Urinary bladder (tissue), 4 donors: ENCODE measurements around the gene SLCO1A2. TPM values are rescaled to one million over a fixed set of nuclear protein-coding genes. Genes with fewer than 3 reads are reported as not detected.
"Not testable (repeated sequence)": the region's sequence is repeated elsewhere in the genome, so short reads cannot be mapped to it uniquely, and the experiment has no call there.

Experiments used
- DNase-seq: peaks from one replicate; pipeline ENCODE4 v3.0.0-alpha.2; 2015; ENCODE audit errors: extremely low spot score
- H3K27ac ChIP-seq: one replicate; pipeline ENCODE4 v1.5.1; 2013; ENCODE audit warnings: low read depth, mild to moderate bottlenecking, moderate library complexity
- H3K36me3 ChIP-seq: one replicate; pipeline ENCODE4 v1.6.1; 2013; ENCODE audit warnings: mild to moderate bottlenecking, moderate library complexity; ENCODE audit not compliant: insufficient read depth
- H3K4me1 ChIP-seq: one replicate; pipeline ENCODE4 v1.6.1; 2013; ENCODE audit warnings: mild to moderate bottlenecking, moderate library complexity; ENCODE audit not compliant: insufficient read depth
- H3K4me3 ChIP-seq: one replicate; pipeline ENCODE4 v1.5.1; 2013; ENCODE audit warnings: low read depth, low read length
- WGBS: extraction: QIAGEN DNeasy Blood & Tissue Kit; methylation state at CpG from one replicate; pipeline ENCODE4 v1.1.7; 2013; 5-methylcytosine and 5-hydroxymethylcytosine counted together
- polyA plus RNA-seq: library from polyadenylated mRNA; stranded (reverse); fragments of 200-250 nt; gene quantifications from one replicate; pipeline ENCODE4 v1.2.3, GENCODE V29; 2013
- total RNA-seq: library from RNA; depleted of rRNA; stranded (reverse); fragments of >200 nt; gene quantifications from one replicate; pipeline ENCODE4 v1.2.3, GENCODE V29; 2014
- donor health status: healthy with polysubstance abuse.
- donor health status: healthy.

The SLCO1A2 gene, protein sequence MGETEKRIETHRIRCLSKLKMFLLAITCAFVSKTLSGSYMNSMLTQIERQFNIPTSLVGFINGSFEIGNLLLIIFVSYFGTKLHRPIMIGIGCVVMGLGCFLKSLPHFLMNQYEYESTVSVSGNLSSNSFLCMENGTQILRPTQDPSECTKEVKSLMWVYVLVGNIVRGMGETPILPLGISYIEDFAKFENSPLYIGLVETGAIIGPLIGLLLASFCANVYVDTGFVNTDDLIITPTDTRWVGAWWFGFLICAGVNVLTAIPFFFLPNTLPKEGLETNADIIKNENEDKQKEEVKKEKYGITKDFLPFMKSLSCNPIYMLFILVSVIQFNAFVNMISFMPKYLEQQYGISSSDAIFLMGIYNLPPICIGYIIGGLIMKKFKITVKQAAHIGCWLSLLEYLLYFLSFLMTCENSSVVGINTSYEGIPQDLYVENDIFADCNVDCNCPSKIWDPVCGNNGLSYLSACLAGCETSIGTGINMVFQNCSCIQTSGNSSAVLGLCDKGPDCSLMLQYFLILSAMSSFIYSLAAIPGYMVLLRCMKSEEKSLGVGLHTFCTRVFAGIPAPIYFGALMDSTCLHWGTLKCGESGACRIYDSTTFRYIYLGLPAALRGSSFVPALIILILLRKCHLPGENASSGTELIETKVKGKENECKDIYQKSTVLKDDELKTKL
- not detected for total RNA-seq
- not detected for polyA plus RNA-seq

DNA sequence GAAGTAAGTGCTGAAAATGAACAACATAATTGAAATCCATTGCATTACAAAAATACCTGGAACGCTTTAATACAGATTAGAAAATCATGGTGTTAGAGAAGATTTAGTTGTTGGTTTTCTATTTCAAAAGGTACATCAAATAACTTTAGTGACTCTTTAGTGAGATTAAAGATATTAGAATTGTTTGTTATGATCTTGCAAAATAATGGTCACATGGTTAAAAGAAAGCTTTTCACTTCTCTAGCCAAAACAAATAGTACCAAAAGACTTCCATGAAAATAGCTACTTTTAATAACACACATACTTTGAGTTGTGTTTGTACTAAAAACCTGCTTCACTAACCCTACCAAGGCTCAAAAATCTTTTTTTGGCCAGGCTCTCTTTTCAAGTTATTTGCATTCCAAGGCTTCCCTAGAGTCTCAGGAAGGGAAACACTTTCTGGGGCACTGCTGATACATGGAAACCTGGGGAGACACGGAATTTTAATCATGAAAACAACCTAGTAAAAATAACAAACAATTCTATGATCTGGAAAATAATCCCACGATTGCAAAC, at the start of gene SLCO1A2:
Gene SLCO1A2 (minus strand): TSS at position 147 of the 555 bp plus-strand sequence. CDS start 270 bp downstream, outside the sequence.
- no peak for DNase-seq
- H3K4me1 ChIP-seq: no peaks in the 10 kb centered on the region
- WGBS: 68% methylated on average over 3 of the region's 3 CpGs

DNA sequence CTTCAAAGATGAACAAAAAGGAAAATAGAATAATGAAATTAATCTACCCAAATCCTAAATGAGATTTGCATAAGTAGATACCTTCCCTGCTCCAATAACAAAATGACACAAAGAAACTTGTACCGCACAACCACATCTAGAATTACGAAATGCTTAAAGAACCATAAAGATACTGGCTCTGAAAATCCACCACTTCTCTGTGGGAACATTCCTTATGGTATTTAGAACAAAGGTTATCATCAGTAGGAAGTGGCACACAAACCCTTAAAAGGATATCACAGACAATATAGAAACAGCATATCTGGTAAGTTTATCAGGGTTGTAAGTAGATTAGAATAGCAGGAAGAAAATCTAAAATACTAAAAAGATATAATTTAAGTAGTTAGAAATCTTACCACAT, 49.5 kb upstream of the SLCO1A2 start:
- Histone ChIP-seq H3K4me3 (no peak overlapping the region), H3K27ac (no peak overlapping the region), H3K4me1 (no peaks in the 10 kb centered on the region), H3K36me3 (no peaks in the 10 kb centered on the region)
- DNase-seq: no peak
- 35% methylated on average over 2 of the region's 2 CpGs for WGBS

More for the DNA sequence above, at the start of gene SLCO1A2:
- Histone ChIP-seq H3K36me3 (no peaks in the 10 kb centered on the region), H3K4me3 (no peak within 1 kb of the TSS), H3K27ac (no peak within 1 kb of the TSS)

DNA sequence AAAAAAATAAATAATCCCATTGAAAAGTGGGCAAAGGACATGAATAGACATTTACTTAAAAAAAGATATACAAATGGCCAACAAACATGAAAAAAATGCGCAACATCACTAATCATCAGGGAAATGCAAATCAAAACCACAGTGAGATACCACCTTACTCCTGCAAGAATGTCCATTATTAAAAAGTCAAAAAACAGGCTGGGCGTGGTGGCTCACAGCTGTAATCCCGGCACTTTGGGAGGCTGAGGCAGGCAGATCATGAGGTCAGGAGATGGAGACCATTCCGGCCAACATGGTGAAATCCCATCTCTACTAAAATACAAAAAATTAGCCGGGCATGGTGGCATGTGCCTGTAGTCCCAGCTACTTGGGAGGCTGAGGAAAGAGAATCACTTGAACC, 46.6 kb upstream of the SLCO1A2 start:
- H3K36me3 ChIP-seq, DNase-seq, H3K4me1 ChIP-seq, H3K27ac ChIP-seq, H3K4me3 ChIP-seq: not testable (repeated sequence)
- 93% methylated on average over 5 of the region's 5 CpGs for WGBS

DNA sequence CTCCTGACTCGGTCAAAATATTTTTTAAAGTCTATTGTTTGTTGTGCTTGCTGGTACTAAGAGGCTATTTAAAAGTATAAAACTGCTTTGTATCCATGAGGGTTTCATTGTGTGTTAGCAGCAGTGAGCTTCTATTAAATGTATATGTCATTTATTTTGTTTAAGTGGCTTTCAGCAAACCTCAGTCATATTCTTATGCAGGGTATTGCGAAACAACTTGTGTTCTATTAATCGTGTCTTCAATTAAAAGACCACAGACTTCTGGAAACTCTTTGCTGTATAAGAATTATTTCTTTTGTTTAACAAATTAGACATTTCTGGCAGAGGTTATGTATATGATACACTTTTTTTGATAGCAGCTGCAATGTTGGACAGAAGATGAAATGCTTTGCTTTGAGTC, 44.5 kb upstream of the SLCO1A2 start:
- 79% methylated on average over 3 of the region's 3 CpGs for WGBS
- Histone ChIP-seq H3K4me1 (no peaks in the 10 kb centered on the region), H3K36me3 (no peaks in the 10 kb centered on the region), H3K27ac (no peak overlapping the region), H3K4me3 (no peak overlapping the region)
- no peak for DNase-seq

DNA sequence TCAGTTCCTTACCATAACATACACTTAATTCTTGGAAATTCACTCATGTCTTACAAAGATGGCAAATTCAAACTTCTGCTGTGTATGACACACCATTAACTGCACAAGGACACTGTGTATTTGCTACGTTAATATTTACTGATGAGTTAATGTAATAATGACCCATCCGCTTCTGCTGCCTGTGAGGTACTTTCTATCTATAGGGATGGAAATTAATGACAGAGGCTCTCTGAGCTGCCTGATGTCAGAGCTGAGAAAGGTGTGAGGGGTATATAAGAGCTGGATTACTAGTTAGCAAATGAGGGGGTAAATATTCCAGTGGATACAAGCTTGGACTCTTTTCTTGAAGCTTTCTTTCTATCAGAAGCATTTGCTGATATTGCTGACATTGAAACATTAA, 37.9 kb upstream of the SLCO1A2 start, which contains the start of gene IAPP:
Gene IAPP (plus strand): TSS at position 301 of the 400 bp plus-strand sequence. CDS start 450 bp downstream, outside the sequence.
- 74% methylated on average over 2 of the region's 2 CpGs for WGBS
- H3K4me1 ChIP-seq: no peaks in the 10 kb centered on the region
- no peaks in the 10 kb centered on the region for H3K36me3 ChIP-seq
- DNase-seq: no peak
- no peak within 1 kb of the TSS for H3K4me3 ChIP-seq
- no peak within 1 kb of the TSS for H3K27ac ChIP-seq

DNA sequence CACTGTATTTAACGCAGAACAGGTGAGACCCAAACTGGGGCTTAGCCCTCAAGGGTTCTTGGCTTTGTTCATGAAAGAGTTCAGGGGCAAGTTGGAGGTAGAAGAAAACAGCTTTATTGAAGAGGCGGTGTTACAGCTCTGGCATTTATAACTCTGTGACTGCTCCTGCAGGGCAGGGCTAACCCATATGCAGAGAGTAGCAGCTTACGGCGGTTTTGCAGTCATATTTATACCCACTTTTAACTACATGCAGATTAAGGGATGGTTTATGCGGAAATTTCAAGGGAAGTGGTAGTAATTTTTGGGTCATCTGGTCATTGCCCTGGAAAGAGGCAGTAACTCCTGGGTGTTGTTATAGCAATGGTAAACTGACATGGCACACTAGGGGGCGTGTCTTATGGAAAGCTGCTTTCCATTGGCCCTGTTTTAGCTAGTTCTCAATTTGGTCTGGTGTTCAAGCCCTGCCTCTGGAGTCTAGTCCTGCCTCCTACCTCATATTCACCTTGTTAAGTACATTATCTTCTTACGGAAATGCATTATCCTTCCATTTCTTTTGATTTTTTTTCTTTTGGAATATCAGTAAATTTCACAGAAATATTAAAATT, 36.2 kb upstream of the SLCO1A2 start:
- WGBS: 81% methylated on average over 7 of the region's 7 CpGs
- H3K4me1 ChIP-seq: no peaks in the 10 kb centered on the region
- no peak for DNase-seq
- no peaks in the 10 kb centered on the region for H3K36me3 ChIP-seq
- no peak overlapping the region for H3K27ac ChIP-seq
- H3K4me3 ChIP-seq: no peak overlapping the region

DNA sequence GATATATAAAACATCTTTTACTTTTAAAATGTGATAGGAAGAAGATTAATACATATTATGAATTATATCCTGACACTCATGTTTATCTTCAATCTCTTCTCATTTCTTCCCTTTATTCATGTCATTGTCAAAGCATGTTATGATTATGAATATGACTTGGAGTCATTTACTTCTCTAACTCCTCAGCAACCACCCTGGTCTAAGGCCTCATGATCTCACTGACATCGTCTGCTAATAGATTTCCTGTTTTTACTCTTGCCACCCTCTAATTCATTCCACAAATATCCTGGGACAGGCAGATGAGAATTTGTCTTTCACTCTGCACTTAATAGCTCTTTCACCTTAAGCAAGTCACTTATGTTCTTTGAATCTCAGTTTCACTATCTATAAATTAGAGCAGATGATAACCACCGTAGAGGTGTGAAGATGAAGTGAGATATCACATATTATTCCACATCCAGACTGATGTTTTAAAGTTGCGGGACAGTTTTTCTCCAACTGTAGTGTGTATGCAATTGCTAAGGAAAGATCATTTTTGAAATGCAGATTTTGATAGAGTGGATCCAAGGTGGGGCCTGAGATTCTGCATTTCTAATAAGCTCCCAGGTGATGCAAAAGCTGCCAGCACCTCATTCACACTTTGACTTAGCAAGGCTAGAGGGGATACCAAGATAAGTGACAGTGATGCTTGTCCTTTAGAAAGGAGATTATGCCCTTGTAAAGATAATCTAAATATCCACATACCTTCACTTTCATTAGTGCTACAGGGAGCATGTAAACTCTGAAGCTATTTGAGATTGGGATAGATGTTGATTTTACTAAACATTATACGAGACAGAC, 34.6 kb upstream of the SLCO1A2 start:
- WGBS: 29% methylated on average over 4 of the region's 4 CpGs
- Histone ChIP-seq H3K4me1 (no peaks in the 10 kb centered on the region), H3K36me3 (no peaks in the 10 kb centered on the region), H3K27ac (no peak overlapping the region), H3K4me3 (no peak overlapping the region)
- DNase-seq: no peak

DNA sequence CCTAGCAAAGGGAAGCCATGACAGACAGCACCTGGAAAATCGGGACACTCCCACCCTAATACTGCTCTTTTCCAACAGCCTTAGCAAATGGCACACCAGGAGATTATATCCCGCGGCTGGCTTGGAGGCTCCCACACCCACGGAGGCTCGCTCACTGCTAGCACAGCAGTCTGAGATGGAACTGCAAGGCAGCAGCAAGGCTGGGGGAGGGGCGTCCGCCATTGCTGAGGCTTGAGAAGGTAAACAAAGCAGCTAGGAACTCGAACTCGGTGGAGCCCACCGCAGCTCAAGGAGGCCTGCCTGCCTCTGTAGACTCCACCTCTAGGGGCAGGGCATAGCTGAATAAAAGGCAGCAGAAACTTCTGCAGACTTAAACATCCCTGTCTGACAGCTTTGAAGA, 25.9 kb upstream of the SLCO1A2 start:
- not testable (repeated sequence) for H3K36me3 ChIP-seq, DNase-seq, H3K4me3 ChIP-seq, H3K4me1 ChIP-seq, H3K27ac ChIP-seq
- 83% methylated on average over 10 of the region's 10 CpGs for WGBS

DNA sequence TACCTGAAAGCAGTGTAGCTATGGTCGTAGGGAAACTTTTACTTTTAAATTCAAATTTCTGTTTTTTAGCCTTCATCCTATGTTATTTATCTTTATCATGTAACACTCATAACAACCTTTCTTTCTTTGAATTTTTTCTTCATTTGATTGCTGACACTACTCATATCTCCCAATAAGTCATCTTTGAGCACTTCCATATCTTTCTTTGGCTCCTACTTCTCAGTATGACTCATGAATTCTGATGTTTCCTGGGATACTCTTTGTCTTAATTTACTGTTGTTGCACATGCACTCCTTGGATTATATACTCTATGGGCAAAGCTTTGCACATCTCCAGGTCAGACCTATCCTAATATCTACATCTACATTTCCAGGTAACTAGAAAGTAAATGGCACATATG, 19.9 kb upstream of the SLCO1A2 start:
- no peak overlapping the region for H3K4me3 ChIP-seq
- WGBS: 80% methylated on average over 1 of the region's 1 CpG
- H3K36me3 ChIP-seq: no peaks in the 10 kb centered on the region
- DNase-seq: no peak
- H3K27ac ChIP-seq: no peak overlapping the region
- H3K4me1 ChIP-seq: no peaks in the 10 kb centered on the region

DNA sequence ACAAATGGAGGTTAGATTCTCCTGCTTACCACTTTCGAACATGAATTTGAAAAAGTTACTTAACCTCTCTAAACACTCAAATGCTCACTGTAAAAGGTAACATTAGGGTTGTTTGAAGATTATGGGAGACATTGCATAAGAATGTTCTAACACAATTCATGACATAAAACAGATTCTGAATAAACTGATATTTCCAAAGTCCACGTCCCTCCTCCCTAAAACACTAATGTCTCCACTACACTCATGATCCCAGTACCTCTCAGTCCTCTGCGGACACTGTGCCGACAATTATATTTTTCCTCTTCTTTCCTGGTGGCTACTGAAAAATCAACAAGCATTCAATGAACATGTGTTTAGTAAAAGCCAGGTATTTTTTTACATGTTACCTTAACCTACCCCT, 19.2 kb upstream of the SLCO1A2 start:
- Histone ChIP-seq H3K27ac (no peak overlapping the region), H3K4me3 (no peak overlapping the region), H3K36me3 (no peaks in the 10 kb centered on the region), H3K4me1 (no peaks in the 10 kb centered on the region)
- 77% methylated on average over 4 of the region's 4 CpGs for WGBS
- no peak for DNase-seq

DNA sequence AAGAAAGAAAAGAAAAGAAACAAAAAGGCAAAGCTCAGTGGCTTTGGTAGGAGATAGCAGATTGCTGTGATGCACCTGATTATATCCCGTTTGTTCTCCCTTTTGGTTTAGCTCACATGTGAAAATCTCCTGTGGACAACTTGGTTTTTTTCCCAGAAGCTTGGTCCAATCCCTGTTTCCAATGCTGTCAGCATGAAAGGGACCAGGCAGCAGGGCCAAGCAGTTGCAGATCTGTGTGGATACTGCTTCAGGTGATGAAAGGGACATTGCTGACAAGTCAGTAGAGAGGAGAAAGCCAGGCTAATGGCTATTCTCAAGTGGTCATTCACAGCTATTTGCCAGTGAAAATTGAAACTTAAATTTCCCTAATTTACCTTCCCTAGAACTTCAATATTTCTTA, 18.8 kb upstream of the SLCO1A2 start:
- no peak for DNase-seq
- no peaks in the 10 kb centered on the region for H3K4me1 ChIP-seq
- H3K36me3 ChIP-seq: no peaks in the 10 kb centered on the region
- 27% methylated on average over 1 of the region's 1 CpG for WGBS
- no peak overlapping the region for H3K4me3 ChIP-seq
- H3K27ac ChIP-seq: no peak overlapping the region

DNA sequence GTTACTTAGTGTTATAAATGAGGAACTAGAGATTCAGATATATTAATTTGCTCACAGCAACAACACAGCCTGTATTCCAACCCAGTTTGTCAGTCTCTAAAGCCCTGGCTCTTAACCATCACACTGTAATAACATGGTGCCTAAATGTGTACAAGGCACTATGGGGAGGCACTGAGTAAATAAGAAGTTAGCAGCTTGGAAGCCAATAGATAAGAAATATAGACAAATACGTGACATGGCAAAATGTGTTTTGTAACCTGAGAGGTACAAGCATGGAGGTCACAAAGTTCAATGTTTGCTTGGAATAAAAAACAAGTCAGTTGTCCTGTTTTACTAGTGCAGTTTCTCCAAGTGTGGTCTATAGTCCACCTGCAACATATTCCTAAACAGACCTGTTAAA, 16.3 kb upstream of the SLCO1A2 start:
- no peak overlapping the region for H3K27ac ChIP-seq
- H3K36me3 ChIP-seq: no peaks in the 10 kb centered on the region
- H3K4me3 ChIP-seq: no peak overlapping the region
- H3K4me1 ChIP-seq: no peaks in the 10 kb centered on the region
- DNase-seq: no peak
- WGBS: 42% methylated on average over 1 of the region's 1 CpG
